ENCODE measurements around the gene PERM1.
"Not testable (repeated sequence)": the region's sequence is repeated elsewhere in the genome, so short reads cannot be mapped to it uniquely, and the experiment has no call there.

PERM1 gene, protein sequence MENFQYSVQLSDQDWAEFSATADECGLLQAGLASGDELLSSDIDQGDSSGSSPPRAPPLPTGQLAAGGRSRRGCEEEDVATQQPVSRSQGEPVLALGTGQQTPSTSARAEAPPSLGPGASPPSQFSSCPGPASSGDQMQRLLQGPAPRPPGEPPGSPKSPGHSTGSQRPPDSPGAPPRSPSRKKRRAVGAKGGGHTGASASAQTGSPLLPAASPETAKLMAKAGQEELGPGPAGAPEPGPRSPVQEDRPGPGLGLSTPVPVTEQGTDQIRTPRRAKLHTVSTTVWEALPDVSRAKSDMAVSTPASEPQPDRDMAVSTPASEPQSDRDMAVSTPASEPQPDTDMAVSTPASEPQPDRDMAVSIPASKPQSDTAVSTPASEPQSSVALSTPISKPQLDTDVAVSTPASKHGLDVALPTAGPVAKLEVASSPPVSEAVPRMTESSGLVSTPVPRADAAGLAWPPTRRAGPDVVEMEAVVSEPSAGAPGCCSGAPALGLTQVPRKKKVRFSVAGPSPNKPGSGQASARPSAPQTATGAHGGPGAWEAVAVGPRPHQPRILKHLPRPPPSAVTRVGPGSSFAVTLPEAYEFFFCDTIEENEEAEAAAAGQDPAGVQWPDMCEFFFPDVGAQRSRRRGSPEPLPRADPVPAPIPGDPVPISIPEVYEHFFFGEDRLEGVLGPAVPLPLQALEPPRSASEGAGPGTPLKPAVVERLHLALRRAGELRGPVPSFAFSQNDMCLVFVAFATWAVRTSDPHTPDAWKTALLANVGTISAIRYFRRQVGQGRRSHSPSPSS

DNA sequence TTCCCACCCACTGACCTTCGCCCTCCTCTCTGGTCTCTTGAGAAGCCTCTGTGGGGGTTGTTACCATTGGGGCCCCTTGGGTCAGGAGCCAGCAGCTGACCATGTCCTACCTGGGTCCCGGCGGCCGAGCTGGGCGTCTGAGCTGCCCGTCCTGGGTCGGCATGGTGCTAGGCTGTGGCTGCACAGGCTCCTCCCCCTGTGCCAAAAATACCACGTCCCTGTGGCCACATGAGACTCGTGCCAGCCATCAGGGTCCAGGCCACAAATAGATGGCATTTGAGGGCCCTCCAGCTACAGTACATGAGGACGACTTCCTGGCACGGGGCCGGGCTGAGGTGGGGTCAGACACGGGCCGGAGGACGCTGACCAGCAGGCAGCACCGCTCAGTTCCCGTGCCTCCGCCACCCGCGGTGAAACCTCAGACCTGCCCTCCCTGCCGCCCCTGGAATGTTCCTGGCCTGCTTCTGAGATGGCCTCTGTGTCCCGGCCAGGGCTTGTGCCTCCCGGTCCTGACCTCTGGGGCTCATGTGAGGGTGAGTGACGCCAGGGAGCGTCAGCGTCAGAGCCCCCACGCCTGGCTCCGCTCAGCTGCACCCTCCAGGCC, at the start of gene PERM1:
Gene PERM1, minus strand, starts transcription at position 139 of the 604 bp plus-strand sequence. CDS start 1,064 bp downstream, outside the sequence.
- DNase-seq: no peak

DNA sequence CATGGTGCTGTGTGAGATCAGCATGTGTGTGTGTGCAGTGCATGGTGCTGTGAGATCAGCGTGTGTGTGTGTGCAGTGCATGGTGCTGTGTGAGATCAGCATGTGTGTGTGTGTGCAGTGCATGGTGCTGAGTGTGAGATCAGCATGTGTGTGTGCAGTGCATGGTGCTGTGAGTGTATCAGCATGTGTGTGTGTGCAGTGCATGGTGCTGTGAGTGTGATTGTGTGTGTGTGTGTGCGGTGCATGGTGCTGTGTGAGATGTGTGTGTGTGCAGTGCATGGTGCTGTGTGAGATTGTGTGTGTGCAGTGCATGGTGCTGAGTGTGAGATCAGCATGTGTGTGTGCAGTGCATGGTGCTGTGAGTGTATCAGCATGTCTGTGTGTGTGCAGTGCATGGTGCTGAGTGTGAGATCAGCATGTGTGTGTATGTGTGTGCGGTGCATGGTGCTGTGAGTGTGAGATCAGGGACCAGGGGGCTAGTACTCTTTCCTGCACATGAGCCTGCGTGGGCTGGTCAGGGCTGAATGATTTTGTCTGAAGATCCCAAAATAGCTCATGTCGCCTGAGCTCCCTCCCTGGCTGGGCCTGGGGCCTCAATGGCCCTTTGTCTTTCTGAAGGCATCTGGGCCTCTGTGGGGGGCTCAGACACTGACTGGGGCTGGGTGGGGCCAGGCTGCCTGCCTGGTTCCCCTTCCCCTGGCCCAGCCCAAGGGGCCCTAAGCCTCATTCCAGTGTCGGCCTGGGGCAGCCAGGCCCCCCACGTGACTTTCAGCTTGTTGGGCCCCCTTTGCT, 49.2 kb upstream of the PERM1 start:
- DNase-seq: not testable (repeated sequence)

DNA sequence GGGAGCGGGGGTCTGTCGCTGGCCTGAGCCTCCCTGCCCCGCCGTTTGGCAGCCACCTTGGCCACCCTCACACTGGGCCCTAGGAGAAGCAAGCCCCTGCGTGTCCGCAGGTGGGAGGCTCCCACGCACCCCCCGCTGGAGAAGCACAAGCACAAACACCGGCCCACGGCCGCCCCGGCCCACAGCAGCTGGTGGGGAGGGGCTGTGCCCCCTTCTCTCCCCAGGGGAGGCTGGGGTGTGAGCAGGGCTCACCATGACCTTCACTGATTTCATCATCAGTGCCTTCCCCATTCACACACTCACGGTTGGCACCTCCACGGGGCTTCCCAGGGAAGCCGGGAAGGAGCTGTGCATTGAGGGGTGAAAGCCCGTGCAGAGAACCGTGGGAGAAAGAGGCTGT, 45.9 kb upstream of the PERM1 start:
- DNase-seq: no peak

DNA sequence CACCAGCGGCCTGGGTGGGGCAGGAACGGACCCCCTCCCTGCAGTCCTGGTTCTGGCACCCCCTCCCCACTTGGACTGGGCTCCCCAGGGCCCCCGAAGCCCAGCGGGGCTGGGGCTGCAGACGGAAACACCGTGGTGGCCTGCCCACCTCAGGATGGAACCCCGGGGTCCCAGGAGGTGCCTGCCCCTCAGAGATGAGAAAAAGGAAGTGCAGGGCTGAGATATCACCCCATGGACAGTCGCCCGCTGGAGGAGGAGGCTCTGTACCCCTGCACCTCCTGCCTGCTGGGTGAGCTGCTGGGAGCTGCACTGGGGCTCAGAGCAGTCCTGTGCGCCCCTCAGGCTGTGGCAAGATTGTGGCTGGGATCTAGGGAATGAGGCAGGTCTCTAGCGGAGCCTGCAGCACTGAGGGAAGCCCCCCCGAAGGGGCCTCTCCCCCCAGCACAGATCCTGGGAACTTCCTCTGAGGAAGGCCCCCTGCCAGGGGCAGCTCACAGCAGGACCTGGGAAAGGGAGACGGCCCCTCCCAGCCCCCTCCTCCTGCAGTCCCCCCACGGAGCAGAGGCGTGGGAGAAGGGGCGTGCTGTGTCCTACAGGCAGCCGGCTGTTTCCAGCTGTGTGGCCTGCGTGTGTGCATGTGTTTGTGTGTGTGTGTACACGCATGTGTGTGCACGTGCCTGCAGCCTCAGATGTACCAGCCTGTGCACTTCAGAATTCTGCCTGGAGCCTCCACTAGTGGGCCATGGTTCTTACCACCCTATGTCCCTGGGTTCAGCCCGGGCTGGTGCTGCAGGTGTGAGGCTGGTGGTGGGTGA, 44.9 kb upstream of the PERM1 start:
- DNase-seq: no peak

DNA sequence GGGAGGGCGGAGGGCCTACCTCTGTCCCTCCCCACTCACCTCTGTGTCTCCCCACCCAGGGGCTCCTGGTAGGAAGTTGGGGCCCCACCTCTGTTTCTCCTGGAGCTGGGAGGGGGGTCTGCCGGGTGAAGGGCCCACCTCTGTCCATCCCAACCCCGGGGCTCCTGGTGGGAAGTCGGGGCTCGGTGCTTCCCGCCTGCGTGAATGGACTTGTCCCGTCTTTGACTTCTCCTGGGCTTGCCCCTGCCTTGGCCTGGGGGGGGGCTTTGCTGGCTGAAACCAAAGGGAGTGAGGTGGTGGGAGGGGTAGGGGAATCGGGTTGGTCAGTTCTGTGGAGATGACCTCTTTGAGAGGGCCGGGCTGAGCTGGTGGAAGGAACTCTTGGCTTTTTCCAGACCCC, 43.8 kb upstream of the PERM1 start:
- no peak for DNase-seq

DNA sequence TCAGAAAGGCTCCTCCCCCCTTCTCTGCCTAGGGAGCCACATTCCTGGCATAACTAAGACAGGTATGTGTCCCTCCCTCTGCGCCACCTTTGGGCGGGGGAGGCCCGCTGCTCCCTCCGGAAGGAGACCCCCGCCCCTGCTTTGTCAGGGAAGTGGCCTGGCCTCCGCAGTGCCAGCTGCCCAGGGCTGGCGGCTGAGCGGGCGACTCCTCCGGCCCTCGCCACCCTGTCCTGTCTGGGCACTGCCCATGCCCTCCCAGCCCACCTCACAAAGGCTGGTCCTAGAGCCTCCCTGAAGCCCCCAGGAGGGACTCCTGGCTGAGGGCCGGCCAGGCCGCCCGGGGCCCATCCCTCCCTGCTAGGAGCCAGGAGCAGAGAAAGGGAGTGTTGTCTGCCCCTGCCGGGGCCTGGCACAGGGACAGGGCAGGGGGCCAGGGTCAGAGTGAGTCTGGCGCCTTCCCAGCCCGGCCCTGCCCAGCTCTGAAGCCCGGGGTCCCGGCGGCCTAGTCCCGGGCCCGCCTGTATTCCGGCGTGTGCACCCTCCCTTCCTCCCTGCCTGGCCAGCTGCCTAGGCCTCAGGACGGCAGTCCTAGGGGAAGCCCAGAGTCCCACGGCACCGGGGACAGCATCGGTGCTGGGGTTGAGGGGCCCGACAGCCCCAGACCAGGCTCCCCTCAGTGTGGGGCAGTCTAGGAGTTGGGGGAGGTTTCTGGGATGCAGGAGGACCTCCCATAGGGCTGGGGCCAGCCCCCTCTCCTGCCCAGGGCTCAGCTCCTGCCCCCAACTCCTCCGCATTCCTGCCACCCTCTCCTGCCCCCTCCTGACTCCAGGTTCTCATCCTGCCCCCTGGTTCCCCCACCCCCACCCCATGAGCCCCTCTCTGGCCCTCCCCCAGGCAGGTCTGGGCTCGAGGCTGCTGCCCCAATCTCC, 43.1 kb upstream of the PERM1 start:
- DNase-seq: peak; percentile 55

DNA sequence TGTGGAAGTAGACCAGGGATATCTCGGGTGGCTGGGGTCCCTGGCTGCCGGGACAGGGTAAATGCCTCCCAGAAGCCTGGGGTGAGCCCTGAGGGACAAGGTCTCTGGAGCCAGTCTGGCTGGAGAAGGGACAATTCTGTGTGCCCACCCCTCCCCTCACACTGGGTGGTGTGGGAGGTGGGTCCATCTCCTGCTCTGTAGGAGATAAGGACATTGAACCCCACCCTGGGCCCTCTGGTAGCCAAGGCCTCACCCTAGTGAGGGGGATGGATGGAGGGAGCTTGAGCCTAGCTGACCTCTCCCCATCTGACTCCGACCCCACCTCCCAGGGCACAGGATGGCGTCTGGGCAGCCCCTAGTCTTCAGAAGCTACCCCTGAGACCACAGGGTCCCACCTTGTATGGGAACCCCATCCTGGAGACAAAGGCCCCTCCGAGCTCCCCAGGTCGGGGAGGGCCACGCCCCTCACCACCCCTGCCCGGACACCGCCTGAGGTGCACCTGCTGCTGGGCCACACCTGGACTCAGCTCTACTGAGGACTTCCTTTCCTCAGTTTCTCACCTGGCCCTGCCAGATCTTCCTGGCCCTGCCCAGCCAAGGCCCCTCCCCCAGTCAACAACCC, 42.4 kb upstream of the PERM1 start:
- DNase-seq: no peak

DNA sequence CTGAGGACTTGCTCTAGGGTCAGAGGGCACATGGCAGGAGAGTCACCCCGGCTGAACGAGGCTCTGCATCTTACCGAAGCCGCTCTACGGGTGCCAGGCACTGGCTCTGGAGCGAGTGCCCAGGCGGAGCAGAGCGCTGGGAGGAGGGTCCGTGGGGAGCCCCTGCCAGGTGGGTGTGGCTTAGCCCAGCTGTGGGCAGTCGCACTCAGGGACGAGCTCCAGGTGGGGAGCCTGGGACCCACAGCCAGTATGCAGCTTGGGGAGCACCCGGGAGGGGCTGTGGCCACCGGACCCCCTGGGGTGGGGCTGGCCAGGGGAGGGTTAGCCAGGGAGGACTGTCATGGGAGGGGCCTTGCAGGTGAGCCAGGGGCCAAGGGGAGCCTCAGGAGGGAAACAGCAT, 41.8 kb upstream of the PERM1 start:
- DNase-seq: no peak

DNA sequence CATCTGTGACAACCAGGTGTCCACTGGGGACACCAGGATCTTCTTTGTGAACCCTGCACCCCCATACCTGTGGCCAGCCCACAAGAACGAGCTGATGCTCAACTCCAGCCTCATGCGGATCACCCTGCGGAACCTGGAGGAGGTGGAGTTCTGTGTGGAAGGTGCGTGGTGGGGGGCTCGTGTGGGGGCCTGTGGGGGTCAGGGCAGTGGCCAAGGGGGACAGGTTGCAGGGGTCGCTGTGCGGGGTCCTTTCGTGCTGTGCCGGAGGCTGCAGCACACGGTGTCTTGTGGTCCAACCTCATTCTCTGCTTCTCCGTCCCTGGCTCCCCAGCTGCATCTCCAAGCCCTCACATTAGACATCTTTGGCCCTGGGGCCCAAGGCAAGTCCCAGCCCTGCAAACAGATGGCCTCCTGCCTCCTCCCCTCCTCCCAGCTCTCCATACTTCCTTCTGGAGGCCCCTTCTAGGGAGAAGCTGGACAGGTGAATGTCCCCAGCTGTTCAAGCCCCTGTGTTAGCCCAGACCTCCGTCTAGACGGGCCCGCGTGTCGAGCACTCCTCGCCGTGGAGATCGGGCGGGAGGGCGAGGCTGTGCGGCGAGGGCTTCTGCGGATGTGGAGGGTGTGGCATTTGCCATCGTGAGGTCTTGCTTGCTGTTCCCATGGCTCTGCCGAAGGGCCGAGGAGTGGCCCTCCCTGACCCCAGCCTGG, 40.6 kb upstream of the PERM1 start:
- no peak for DNase-seq

DNA sequence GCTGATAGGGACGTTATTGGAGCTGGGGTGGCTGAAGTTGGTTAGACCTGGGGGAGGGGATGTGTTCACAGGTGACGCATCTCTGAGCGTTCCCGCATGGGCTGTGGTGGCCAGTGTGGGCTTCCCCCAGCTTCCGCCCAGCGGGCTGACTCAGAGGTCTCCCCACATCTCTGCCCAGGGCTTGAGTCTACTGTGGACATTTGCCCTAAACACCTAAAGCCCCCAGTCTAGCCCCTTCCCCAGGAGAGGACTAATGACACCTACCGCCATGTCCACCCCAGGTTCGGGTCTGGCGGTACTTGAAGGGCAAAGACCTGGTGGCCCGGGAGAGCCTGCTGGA, 40.0 kb upstream of the PERM1 start:
- no peak for DNase-seq

DNA sequence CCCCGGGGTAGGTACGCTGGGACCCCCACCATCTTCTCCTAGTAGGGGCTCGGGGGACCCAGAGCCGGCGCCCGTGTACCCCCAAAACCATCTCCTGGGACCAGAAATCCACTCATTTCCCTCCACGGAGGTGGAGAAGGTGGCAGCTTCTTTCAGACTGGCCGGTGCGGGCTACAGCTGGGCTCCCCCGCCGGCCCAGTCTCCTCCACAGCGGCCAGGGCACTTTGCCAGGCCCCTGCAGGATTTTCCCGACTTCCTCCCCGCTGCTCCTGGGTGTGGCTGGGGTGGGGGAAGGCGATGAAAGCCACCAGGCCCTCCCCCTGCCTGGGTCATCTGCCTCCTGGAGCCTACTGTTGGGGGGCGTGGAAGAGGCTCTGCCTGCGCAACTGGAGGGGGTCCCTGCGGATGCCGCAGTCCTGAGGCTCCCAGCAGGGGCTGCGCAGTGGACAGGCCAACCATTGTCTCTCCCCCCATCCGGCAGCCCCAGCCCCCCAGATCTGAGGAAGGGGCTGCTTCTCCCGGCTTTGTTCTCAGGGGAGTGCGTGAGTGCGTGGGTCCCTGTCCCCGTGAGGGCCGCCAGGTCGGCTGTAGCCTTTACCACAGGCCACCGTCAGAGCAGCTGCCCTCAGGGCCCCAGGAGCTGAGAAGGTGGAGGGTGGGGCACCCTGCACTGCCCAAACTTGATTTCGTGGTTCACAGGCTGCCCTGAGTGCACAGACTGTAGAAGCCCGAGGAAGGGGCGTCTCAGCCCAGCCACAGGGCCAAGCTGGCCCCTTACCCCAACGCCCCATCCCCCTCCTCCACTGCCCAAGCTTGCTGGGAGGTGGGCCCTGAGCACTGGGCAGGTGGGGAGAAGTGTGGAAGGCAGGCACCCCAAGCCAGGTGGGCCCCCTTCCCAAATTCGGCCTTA, 39.4 kb upstream of the PERM1 start:
- DNase-seq: peak; percentile 86

DNA sequence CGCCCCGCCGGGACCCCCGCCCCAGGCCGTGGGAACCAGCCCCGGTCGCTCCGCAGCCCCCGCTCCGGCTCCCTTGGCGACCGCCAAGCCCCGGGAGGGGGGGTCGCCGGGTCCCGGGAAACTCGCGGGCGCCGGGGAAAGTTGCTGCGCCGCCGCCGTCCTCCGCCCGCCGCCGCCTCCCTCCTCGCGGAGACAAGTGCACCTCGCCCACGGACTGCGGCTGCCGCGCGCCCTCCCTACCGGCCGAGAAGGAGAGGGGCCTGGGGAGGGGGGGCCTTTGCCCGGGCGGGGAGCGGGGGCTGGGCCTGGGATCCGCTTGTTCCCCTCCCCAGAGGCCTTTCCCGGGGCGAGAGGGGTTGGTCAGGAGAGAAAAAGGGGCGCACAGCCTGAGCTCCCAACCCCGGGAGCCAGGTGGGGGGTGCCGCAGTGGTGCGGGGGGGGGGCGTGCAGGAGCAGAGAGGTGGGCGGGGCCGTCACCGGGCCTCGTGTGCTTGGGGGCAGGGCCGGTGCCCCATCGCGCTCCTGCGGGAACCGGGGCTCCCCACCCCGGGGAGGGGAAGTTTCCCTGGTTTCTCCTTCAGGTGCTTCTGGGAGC, 38.6 kb upstream of the PERM1 start:
- DNase-seq: no peak

DNA sequence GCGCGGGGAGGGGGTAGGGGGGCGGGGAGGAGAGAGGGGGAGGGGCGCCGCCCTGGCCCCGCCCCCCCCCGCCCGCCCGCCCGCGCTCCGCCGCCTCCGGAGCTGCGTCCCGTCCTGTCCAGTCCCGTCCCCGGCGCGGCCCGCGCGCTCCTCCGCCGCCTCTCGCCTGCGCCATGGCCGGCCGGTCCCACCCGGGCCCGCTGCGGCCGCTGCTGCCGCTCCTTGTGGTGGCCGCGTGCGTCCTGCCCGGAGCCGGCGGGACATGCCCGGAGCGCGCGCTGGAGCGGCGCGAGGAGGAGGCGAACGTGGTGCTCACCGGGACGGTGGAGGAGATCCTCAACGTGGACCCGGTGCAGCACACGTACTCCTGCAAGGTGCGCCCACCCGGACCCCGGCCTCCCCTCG, 38.1 kb upstream of the PERM1 start, which contains the start of gene AGRN:
Gene AGRN, plus strand, starts transcription at position 121 of the 405 bp plus-strand sequence. Its CDS starts 53 bp downstream, at position 174.
- DNase-seq: no peak

DNA sequence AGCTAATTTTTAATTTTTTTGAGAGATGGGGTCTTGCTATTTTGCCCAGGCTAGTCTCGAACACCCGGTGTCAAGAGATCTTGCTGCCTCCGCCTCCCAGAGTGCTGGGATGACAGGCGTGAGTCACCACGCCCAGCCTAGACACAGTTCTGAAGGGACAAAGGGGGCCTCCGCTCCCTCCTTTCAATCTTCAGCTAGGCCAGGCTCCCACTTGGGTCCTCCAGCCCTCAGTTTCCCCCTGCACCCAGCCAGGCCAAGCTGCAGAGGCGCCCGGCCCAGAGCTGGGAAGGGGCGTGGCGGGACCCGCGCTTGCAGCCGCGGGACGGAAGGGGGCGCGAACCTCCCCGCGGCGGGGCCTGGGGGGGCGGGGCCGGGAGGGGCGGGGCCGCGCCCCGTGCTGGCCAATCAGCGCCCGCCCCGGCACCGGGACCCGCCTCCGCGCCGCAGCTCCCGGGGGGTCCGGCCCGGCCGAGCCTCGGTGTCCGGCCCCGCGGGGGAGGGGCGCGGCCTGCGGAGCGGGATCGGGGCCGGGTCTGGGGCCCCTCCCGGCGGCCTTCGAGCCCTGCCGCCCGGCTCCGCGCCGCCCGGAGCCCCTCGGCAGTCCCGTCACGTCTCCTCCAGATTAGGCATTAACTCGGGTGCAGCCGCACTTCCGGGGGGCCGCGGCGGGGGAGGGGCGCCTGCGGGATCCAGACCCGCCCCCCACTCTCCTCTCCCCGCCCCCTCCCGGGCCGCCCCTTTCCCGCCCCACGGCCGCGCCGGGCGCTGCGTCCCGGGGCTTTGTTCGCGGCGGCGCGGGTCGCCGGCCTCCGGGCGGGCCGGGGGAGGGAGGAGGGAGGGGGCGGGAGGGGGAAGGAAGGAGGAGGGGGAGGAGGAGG, 37.5 kb upstream of the PERM1 start:
- DNase-seq: peak; percentile 83

DNA sequence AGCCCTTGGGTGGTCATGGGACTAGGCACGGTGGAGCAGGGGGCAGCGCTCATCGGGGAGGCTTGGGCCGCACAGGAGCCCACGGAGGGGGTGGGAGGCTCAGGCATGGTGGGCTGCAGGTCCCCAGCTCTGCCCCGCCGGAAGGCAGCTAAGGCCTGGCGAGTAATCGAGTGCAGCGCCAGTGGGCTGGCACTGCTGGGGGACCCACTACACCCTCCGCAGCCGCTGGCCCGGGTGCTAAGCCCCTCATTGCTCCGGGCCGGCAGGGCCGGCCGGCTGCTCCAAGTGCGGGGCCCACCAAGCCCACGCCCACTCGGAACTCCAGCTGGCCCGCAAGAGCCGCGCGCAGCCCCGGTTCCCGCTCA, 36.4 kb upstream of the PERM1 start:
- not testable (repeated sequence) for DNase-seq

DNA sequence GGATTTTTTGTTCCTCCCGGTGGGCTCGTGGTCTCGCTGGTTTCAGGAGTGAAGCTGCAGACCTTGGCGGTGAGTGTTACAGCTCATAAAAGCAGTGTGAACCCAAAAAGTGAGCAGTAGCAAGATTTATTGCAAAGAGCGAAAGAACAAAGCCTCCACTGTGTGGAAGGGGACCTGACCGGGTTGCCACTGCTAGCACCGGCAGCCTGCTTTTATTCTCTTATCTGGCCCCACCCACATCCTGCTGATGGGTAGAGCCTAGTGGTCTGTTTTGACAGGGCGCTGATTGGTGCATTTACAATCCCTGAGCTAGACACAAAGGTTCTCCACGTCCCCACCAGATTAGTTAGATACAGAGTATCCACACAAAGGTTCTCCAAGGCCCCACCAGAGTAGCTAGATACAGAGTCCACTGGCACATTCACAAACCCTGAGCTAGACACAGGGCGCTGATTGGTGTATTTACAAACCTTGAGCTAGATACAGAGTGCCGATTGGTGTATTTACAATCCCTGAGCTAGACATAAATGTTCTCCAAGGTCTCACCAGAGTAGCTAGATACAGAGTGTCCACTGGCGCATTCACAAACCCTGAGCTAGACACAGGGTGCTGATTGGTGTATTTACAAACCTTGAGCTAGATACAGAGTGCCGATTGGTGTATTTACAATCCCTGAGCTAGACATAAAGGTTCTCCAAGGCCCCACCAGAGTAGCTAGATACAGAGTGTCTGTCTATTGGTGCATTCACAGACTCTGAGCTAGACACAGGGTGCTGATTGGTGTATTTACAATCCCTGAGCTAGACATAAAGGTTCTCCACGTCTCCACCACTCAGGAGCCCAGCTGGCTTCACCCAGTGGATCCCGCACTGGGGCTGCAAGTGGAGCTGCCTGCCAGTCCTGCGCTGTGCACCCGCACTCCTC, 35.8 kb upstream of the PERM1 start:
- DNase-seq: not testable (repeated sequence)

Measured in fibroblast of upper back skin (primary cell).